Testis (tissue), 3 donors: ENCODE measurements around the gene AHR. TPM values are rescaled to one million over a fixed set of nuclear protein-coding genes. Genes with fewer than 3 reads are reported as not detected.
"Not testable (repeated sequence)": the region's sequence is repeated elsewhere in the genome, so short reads cannot be mapped to it uniquely, and the experiment has no call there.

Experiments used
- DNase-seq: peaks from one replicate; pipeline ENCODE4 v3.0.0-alpha.2; 2019
- H3K27ac ChIP-seq, 2 donors: fragments of 200-600 bp; sonication (generic); one replicate each; pipeline ENCODE4 v1.5.1; 2019
- H3K27me3 ChIP-seq: fragments of 200-600 bp; sonication (generic); one replicate; pipeline ENCODE4 v1.5.1; 2019
- H3K36me3 ChIP-seq: fragments of 200-600 bp; sonication (generic); one replicate; pipeline ENCODE4 v1.5.1; 2017; ENCODE audit warnings: low read depth; ENCODE audit errors: missing control alignments
- H3K4me1 ChIP-seq: fragments of 200-600 bp; sonication (generic); one replicate; pipeline ENCODE4 v1.5.1; 2019
- H3K4me3 ChIP-seq, 2 donors: fragments of 200-600 bp; sonication (generic); one replicate each; pipeline ENCODE4 v1.5.1; 2017 to 2019
- H3K9me3 ChIP-seq: fragments of 200-600 bp; sonication (generic); one replicate; pipeline ENCODE4 v1.5.1; 2017
- POLR2A ChIP-seq: fragments of 450-650 bp; IDR thresholded peaks from one replicate; pipeline ENCODE4 v1.6.1; 2017; ENCODE audit warnings: antibody characterized with exemption, mild to moderate bottlenecking, moderate library complexity
- WGBS, 2 donors: methylation state at CpG; one replicate each; pipeline ENCODE4 v1.1.5; 2018; 5-methylcytosine and 5-hydroxymethylcytosine counted together
- intact Hi-C: fragments of 100-400 bp; cut with DNase I; formaldehyde crosslinking; loops from one replicate; pipeline ENCODE4 v1.15.1; 2023; ENCODE audit warnings: low total_unique reads
- polyA plus RNA-seq: library from polyadenylated mRNA; stranded (reverse); fragments of 350-450 nt; fragmentation: Illumina TruSeq; extraction: RNeasy Lipid Tissue Mini Kit (QIAGEN cat#74804); gene quantifications from one replicate; pipeline ENCODE4 v1.2.3, GENCODE V29; 2014; ENCODE audit warnings: low read depth, low replicate concordance; ENCODE audit not compliant: insufficient read depth
- total RNA-seq, 2 donors: library from RNA; depleted of rRNA; stranded (reverse); fragments of >200 nt; gene quantifications; one replicate each; pipeline ENCODE4 v1.2.3, GENCODE V29; 2016
- TF ChIP-seq, protein P1 (sequence below), 3 experiments: fragments of 450-650 bp in 2 of 3; fragments of 200-600 bp in 1 of 3; sonication (generic) in 1 of 3; IDR thresholded peaks; one replicate each; pipeline ENCODE4 v1.5.1; 2016 to 2019; ENCODE audit warnings: antibody characterized with exemption in 3 of 3, mild to moderate bottlenecking in 2 of 3, moderate library complexity in 1 of 3

Gene AHR
- total and polyA plus RNA-seq, 3 donors from 2014 or later = 12.3 to 48.9 (median 28.4) TPM

- H3K4me1 ChIP-seq, H3K4me3 ChIP-seq, H3K9me3 ChIP-seq, intact Hi-C loops, H3K27ac ChIP-seq, H3K36me3 ChIP-seq, DNase-seq, H3K27me3 ChIP-seq: not testable (repeated sequence)
- WGBS, 2 donors = 83 to 100% methylated on average over 4 to 6 of the region's 6 CpGs
Measured at GRCh38 chr7:17353650-17354419, 55.4 kb downstream of the AHR start.

- no peak for DNase-seq
- Histone ChIP-seq H3K27me3 (no peaks in the 10 kb centered on the region), H3K4me3 (no peak overlapping the region), H3K36me3 (no peaks in the 10 kb centered on the region), H3K27ac (no peak overlapping the region), H3K4me1 (no peaks in the 10 kb centered on the region), H3K9me3 (no peaks in the 10 kb centered on the region)
- 89 to 94% methylated on average over 4 to 6 of the region's 6 CpGs for WGBS, 2 donors
- TF ChIP-seq, protein P1, sequence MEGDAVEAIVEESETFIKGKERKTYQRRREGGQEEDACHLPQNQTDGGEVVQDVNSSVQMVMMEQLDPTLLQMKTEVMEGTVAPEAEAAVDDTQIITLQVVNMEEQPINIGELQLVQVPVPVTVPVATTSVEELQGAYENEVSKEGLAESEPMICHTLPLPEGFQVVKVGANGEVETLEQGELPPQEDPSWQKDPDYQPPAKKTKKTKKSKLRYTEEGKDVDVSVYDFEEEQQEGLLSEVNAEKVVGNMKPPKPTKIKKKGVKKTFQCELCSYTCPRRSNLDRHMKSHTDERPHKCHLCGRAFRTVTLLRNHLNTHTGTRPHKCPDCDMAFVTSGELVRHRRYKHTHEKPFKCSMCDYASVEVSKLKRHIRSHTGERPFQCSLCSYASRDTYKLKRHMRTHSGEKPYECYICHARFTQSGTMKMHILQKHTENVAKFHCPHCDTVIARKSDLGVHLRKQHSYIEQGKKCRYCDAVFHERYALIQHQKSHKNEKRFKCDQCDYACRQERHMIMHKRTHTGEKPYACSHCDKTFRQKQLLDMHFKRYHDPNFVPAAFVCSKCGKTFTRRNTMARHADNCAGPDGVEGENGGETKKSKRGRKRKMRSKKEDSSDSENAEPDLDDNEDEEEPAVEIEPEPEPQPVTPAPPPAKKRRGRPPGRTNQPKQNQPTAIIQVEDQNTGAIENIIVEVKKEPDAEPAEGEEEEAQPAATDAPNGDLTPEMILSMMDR (IDR thresholded peaks at IDR 0.05) = no peak
- no peak for TF ChIP-seq POLR2A
- intact Hi-C loops = no loop called here
Measured at GRCh38 chr7:17354473-17354872, 56.0 kb downstream of the AHR start.

GRCh38 chr7:17355050-17355449, 56.6 kb downstream of the AHR start:
- H3K27ac ChIP-seq = no peak overlapping the region
- intact Hi-C loops = no loop called here
- no peaks in the 10 kb centered on the region for H3K9me3 ChIP-seq
- H3K4me1 ChIP-seq = no peaks in the 10 kb centered on the region
- H3K27me3 ChIP-seq = no peaks in the 10 kb centered on the region
- H3K4me3 ChIP-seq = no peak overlapping the region
- DNase-seq = no peak
- no peaks in the 10 kb centered on the region for H3K36me3 ChIP-seq
- TF ChIP-seq, protein P1 (IDR thresholded peaks at IDR 0.05) = no peak
- TF ChIP-seq POLR2A = no peak

GRCh38 chr7:17357952-17358351, 59.5 kb downstream of the AHR start:
- TF ChIP-seq, protein P1 (IDR thresholded peaks at IDR 0.05) = no peak
- TF ChIP-seq POLR2A = no peak
- no peak overlapping the region for H3K27ac ChIP-seq
- no peaks in the 10 kb centered on the region for H3K36me3 ChIP-seq
- intact Hi-C loops = no loop called here
- H3K9me3 ChIP-seq = no peaks in the 10 kb centered on the region
- no peak overlapping the region for H3K4me3 ChIP-seq
- no peaks in the 10 kb centered on the region for H3K4me1 ChIP-seq
- DNase-seq = no peak
- 97 to 100% methylated on average over 2 of the region's 2 CpGs for WGBS, 2 donors
- H3K27me3 ChIP-seq = no peaks in the 10 kb centered on the region

- H3K27me3 ChIP-seq = no peaks in the 10 kb centered on the region
- intact Hi-C loops = no loop called here
- no peak overlapping the region for H3K4me3 ChIP-seq
- H3K27ac ChIP-seq = no peak overlapping the region
- H3K36me3 ChIP-seq = no peaks in the 10 kb centered on the region
- no peak for DNase-seq
- WGBS, 2 donors = 90 to 91% methylated on average over 5 to 6 of the region's 6 CpGs
- no peaks in the 10 kb centered on the region for H3K4me1 ChIP-seq
- no peaks in the 10 kb centered on the region for H3K9me3 ChIP-seq
- TF ChIP-seq, protein P1 (IDR thresholded peaks at IDR 0.05) = no peak
- no peak for TF ChIP-seq POLR2A
Measured at GRCh38 chr7:17359610-17360009, 61.2 kb downstream of the AHR start.
